ENCODE data around the gene TSPAN7. TPM values are rescaled to one million over a fixed set of nuclear protein-coding genes. Genes with fewer than 3 reads are reported as not detected.

Gene TSPAN7
- total RNA-seq, 2 experiments from 2014 or later: 0.12 to 0.21 TPM

DNA sequence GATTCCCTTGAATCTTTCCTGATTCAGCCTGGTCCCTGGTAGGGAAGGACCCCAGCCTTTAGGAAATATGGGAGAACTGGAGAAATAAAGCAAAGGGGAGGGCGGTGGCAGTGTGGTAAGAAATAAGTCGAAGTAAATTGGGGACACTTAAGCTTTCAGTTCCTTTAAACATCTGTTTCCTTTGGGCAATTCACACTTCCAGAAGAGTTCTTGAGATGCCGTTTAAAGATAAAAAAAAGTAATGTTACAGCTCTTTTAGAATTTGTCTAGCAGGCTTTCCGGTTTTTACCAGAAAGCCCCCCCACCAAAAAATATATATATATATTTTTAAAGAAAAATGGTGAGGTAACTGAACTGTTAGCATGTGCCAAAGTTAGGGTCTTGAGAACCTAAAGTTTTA lies 46.6 kb downstream of the TSPAN7 start:
- Mint-ChIP-seq H3K27ac (no peak overlapping the region), H3K27me3 (peaks cover 7% of the 10 kb centered on the region), H3K4me3 (no peak overlapping the region), H3K36me3 (ENCODE audit: low read depth) (no peaks in the 10 kb centered on the region), H3K9me3 (no peaks in the 10 kb centered on the region), H3K4me1 (no peaks in the 10 kb centered on the region)
- ChIA-PET POLR2A (no interaction called here), CTCF (no interaction called here)
- no peak for DNase-seq

DNA sequence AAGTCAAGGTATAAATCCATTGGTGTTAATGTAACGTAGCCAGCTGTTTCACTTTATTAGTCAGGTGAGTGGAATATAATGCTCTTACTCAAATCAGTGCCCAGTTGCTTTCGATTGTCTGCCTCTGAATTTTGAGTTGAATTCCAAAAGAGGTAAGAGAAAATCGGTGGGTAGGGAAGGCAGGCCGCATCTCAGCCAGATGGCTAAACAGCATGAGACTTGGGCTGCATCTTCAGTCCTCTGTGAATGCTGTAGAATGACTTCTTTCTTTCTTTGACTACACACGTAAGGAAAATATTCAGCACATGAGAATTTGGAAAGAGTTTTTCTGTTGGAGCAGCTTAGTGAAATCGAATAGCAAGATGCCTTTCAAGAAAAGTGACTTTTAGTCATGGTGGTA lies 49.5 kb downstream of the TSPAN7 start:
- no peak for DNase-seq
- Mint-ChIP-seq H3K27ac (no peak overlapping the region), H3K36me3 (ENCODE audit: low read depth) (no peaks in the 10 kb centered on the region), H3K4me1 (no peaks in the 10 kb centered on the region), H3K27me3 (peaks cover 7% of the 10 kb centered on the region), H3K9me3 (no peaks in the 10 kb centered on the region), H3K4me3 (no peak overlapping the region)
- CTCF ChIA-PET: no interaction called here
- POLR2A ChIA-PET: no interaction called here

DNA sequence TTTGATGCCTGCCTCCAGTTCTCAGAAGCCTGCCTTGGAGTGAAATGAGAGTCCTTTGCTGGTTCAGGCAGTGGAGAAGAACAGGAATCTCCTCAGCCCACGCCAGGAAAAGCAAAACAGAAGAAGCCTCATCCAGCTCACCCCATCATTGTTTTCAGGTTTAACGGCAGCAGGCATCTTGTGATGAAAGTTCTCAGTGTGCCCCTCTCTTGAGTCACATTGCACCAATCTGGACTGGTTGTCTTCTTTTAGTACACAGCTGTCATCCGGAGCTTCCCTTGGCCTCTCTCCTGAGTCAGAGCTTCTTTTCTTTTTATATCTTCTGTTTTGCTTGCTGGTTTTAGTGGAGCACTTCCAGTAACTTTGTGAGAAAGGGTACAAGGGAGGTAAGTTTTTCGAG lies 50.9 kb downstream of the TSPAN7 start:
- H3K27me3 Mint-ChIP-seq: peaks cover 4% of the 10 kb centered on the region
- no peaks in the 10 kb centered on the region for H3K36me3 Mint-ChIP-seq (ENCODE audit: low read depth)
- H3K9me3 Mint-ChIP-seq: no peaks in the 10 kb centered on the region
- DNase-seq: no peak
- no peak overlapping the region for H3K27ac Mint-ChIP-seq
- no peak overlapping the region for H3K4me3 Mint-ChIP-seq
- H3K4me1 Mint-ChIP-seq: no peaks in the 10 kb centered on the region
- POLR2A ChIA-PET: no interaction called here
- CTCF ChIA-PET: no interaction called here

GRCh38 chrX:38614485-38614884 lies 53.1 kb downstream of the TSPAN7 start:
- H3K4me1 Mint-ChIP-seq: no peaks in the 10 kb centered on the region
- no peak for DNase-seq
- H3K4me3 Mint-ChIP-seq: no peak overlapping the region
- ChIA-PET POLR2A (no interaction called here), CTCF (interaction anchor here (1.1 kb wide), 1 partner anchor 13 kb away, joined by 3 read pairs; no protein-coding TSS in a partner anchor)
- H3K27ac Mint-ChIP-seq: no peak overlapping the region
- H3K27me3 Mint-ChIP-seq: no peaks in the 10 kb centered on the region
- H3K9me3 Mint-ChIP-seq: no peaks in the 10 kb centered on the region
- no peaks in the 10 kb centered on the region for H3K36me3 Mint-ChIP-seq (ENCODE audit: low read depth)

- Mint-ChIP-seq H3K27me3 (no peaks in the 10 kb centered on the region), H3K9me3 (no peaks in the 10 kb centered on the region), H3K36me3 (ENCODE audit: low read depth) (no peaks in the 10 kb centered on the region), H3K27ac (no peak overlapping the region), H3K4me3 (no peak overlapping the region), H3K4me1 (no peaks in the 10 kb centered on the region)
- ChIA-PET POLR2A (no interaction called here), CTCF (no interaction called here)
- DNase-seq: no peak
Observed at GRCh38 chrX:38616904-38617303, 55.6 kb downstream of the TSPAN7 start.

GRCh38 chrX:38618180-38618579 lies 56.8 kb downstream of the TSPAN7 start:
- no peaks in the 10 kb centered on the region for H3K9me3 Mint-ChIP-seq
- CTCF ChIA-PET: no interaction called here
- peaks cover 6% of the 10 kb centered on the region for H3K4me1 Mint-ChIP-seq
- no peak overlapping the region for H3K4me3 Mint-ChIP-seq
- H3K36me3 Mint-ChIP-seq (ENCODE audit: low read depth): no peaks in the 10 kb centered on the region
- no peak overlapping the region for H3K27ac Mint-ChIP-seq
- POLR2A ChIA-PET: no interaction called here
- H3K27me3 Mint-ChIP-seq: no peaks in the 10 kb centered on the region
- DNase-seq: no peak

DNA sequence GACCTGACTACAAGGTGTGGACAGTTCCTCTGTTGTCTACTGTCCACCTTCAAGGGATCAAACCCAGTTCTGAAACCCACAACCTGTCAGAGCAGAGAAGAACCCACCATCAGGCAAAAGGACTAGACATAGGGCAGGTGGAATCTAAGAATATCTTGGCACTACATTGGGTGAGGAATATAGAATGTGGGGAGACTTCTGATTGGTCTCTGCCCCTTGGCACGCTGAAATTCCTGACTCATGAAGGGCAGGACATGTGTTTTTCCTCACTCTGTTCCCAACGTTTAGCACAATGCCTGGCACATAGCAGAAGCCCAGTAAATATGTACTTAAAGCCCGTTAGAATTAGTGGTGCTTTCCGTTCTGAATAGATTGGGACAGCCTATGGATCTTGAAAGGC lies 59.3 kb downstream of the TSPAN7 start:
- Mint-ChIP-seq H3K4me3 (no peak overlapping the region), H3K4me1 (peaks cover 7% of the 10 kb centered on the region), H3K9me3 (no peaks in the 10 kb centered on the region), H3K36me3 (ENCODE audit: low read depth) (no peaks in the 10 kb centered on the region), H3K27me3 (no peaks in the 10 kb centered on the region), H3K27ac (no peak overlapping the region)
- ChIA-PET POLR2A (no interaction called here), CTCF (no interaction called here)
- no peak for DNase-seq

DNA sequence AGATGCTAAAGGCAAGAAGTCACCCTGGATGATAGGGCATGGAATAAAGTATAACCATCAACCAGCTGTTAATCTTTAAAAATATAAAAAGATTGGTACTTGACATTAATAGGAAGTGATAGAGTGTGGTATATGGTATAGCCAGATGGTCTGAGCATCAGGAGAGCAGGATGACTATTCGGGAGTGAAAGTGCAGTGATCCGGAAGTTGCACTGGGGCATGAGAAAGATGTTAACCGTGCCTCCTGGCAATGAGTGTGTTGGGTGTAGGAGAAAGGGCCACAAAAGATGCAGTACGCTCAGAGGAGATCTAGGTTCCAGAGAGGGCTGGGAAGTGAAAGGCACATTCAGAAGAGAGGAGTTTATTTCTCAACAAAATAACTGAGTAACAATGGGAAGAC lies 65.0 kb downstream of the TSPAN7 start:
- DNase-seq: no peak
- Mint-ChIP-seq H3K4me1 (peaks cover 7% of the 10 kb centered on the region), H3K27me3 (no peaks in the 10 kb centered on the region), H3K36me3 (ENCODE audit: low read depth) (no peaks in the 10 kb centered on the region), H3K4me3 (no peak overlapping the region), H3K27ac (no peak overlapping the region), H3K9me3 (no peaks in the 10 kb centered on the region)
- CTCF ChIA-PET: interaction anchor here (0.6 to 1.5 kb wide), 2 partner anchors 12 to 22 kb away, joined by 3 read pairs; no protein-coding TSS in a partner anchor
- POLR2A ChIA-PET: no interaction called here

- ChIA-PET POLR2A (no interaction called here), CTCF (interaction anchor here (1.5 kb wide), 1 partner anchor 14 kb away, joined by 3 read pairs; no protein-coding TSS in a partner anchor)
- Mint-ChIP-seq H3K9me3 (no peaks in the 10 kb centered on the region), H3K27ac (no peak overlapping the region), H3K4me1 (peaks cover 7% of the 10 kb centered on the region), H3K4me3 (no peak overlapping the region), H3K27me3 (no peaks in the 10 kb centered on the region), H3K36me3 (ENCODE audit: low read depth) (no peaks in the 10 kb centered on the region)
- DNase-seq: peak; percentile 7
Observed at GRCh38 chrX:38627683-38628082, 66.3 kb downstream of the TSPAN7 start.

GRCh38 chrX:38628587-38628986 lies 67.2 kb downstream of the TSPAN7 start:
- no peak overlapping the region for H3K27ac Mint-ChIP-seq
- POLR2A ChIA-PET: no interaction called here
- H3K27me3 Mint-ChIP-seq: no peaks in the 10 kb centered on the region
- CTCF ChIA-PET: no interaction called here
- H3K36me3 Mint-ChIP-seq (ENCODE audit: low read depth): no peaks in the 10 kb centered on the region
- no peak overlapping the region for H3K4me3 Mint-ChIP-seq
- H3K4me1 Mint-ChIP-seq: no peaks in the 10 kb centered on the region
- DNase-seq: no peak
- no peaks in the 10 kb centered on the region for H3K9me3 Mint-ChIP-seq

DNA sequence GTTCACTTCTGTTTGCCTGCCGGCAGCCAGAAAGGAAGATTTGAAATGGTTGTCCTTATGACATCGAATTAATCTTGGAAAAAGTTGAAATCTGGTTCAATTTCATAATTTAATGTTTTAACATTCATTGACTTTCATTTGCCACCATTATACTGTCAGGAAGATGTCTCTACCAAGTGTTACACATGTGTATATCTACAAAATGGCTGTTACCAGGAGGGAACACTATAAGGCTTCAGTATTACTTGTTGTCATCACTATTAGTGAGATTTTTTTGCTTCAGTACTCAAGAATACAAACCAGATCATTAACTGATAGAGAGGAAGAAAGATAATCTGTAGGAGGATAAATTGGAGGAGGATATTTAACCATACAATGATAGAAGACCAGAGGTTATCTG lies 71.2 kb downstream of the TSPAN7 start:
- Mint-ChIP-seq H3K9me3 (peaks cover 3% of the 10 kb centered on the region), H3K27ac (no peak overlapping the region), H3K27me3 (no peaks in the 10 kb centered on the region), H3K4me3 (no peak overlapping the region), H3K4me1 (no peaks in the 10 kb centered on the region), H3K36me3 (ENCODE audit: low read depth) (no peaks in the 10 kb centered on the region)
- no peak for DNase-seq
- ChIA-PET CTCF (no interaction called here), POLR2A (no interaction called here)

- DNase-seq: no peak
- Mint-ChIP-seq H3K4me1 (no peaks in the 10 kb centered on the region), H3K4me3 (no peak overlapping the region), H3K9me3 (peaks cover 3% of the 10 kb centered on the region), H3K36me3 (ENCODE audit: low read depth) (no peaks in the 10 kb centered on the region), H3K27ac (no peak overlapping the region), H3K27me3 (no peaks in the 10 kb centered on the region)
- POLR2A ChIA-PET: no interaction called here
- CTCF ChIA-PET: no interaction called here
Observed at GRCh38 chrX:38634665-38635064, 73.3 kb downstream of the TSPAN7 start.

DNA sequence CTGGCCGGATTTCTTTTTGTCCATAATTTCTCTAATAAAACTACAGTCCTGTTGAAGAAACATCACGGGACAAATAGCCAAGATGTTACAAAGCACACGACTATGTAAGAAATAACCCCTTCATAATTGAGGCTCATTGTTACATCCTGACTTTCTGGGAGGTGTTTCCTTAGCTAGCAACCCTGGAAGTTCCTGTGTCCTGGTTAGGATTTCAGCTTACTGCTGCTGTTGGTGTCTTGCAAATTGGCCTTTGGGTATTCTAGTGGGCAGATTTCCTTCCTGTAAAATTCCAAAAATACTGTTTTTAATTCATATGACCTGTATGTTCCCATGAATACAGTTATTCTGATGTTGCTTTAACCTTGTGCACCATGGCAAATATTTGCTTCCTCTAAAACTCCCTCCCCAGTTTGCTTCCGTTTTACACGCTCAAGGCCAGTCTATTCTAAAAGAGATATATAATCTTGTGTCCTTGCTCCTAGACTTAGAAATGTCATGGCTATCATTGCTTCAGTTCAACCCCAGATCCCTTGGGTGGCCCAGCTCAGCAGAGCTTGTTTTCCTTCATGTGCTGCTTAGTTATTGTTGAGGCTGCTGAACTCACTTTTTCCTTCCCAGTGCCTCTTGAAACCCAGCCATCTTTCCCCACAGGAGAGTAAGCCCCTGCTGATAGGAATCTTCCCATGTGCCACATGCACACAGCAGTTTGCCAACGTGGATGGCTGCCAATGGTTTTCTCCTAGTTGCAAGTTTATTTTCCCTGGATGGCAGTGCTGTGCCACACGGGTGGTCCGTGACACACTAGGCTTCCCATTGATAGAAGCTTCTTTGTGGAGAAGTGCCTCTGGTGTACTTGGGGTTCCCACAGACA lies 75.8 kb downstream of the TSPAN7 start:
- ChIA-PET CTCF (no interaction called here), POLR2A (no interaction called here)
- peaks cover 7% of the 10 kb centered on the region for H3K27me3 Mint-ChIP-seq
- H3K9me3 Mint-ChIP-seq: peaks cover 3% of the 10 kb centered on the region
- H3K4me3 Mint-ChIP-seq: no peak overlapping the region
- DNase-seq: no peak
- no peaks in the 10 kb centered on the region for H3K36me3 Mint-ChIP-seq (ENCODE audit: low read depth)
- no peak overlapping the region for H3K27ac Mint-ChIP-seq
- H3K4me1 Mint-ChIP-seq: no peaks in the 10 kb centered on the region

- Mint-ChIP-seq H3K9me3 (peaks cover 3% of the 10 kb centered on the region), H3K27me3 (peaks cover 7% of the 10 kb centered on the region), H3K36me3 (ENCODE audit: low read depth) (no peaks in the 10 kb centered on the region), H3K4me3 (no peak overlapping the region), H3K4me1 (no peaks in the 10 kb centered on the region), H3K27ac (no peak overlapping the region)
- ChIA-PET POLR2A (no interaction called here), CTCF (no interaction called here)
- DNase-seq: no peak
Observed at GRCh38 chrX:38638952-38639529, 77.7 kb downstream of the TSPAN7 start.
